ENCODE measurements around the gene RBFOX1.

DNA sequence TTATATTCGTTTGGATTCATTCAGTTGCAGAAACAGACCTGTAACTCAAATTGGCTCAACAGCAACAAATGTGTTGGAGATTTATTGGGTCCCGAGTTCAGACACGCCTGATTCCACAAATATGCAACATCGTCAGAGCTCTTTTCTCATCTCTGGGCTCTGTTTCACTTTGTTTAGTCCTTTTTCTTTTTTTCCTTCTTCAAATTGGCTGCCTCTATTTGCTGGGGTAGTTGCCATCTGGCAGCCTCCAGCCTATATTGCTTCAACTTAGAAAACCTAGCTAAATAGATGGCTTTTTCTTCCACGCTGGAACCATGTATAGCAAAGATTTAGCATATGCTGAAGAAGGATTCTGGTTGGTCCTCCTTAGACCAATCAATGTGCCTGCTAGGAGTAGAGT is 398.5 kb downstream of the RBFOX1 start:
- TF ChIP-seq CTCF (IDR thresholded peaks at IDR 0.05 in 2 of 3, conservative IDR thresholded peaks at IDR 0.05 in 1 of 3; ENCODE audit: borderline replicate concordance in 1 of 3, insufficient read depth in 1 of 3, low read depth in 2 of 3, low read length in 2 of 3) = no peak
- TF ChIP-seq ZNF274 (IDR thresholded peaks at IDR 0.05; ENCODE audit: low read depth, low read length) = no peak
- TF ChIP-seq, protein P1, sequence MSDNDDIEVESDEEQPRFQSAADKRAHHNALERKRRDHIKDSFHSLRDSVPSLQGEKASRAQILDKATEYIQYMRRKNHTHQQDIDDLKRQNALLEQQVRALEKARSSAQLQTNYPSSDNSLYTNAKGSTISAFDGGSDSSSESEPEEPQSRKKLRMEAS (IDR thresholded peaks at IDR 0.05) = no peak
- TF ChIP-seq EZH2phosphoT487 (IDR thresholded peaks at IDR 0.05; ENCODE audit: borderline replicate concordance) = no peak
- no peak for TF ChIP-seq POLR2AphosphoS5 (IDR thresholded peaks at IDR 0.05; ENCODE audit: low read depth, low read length)
- no peak for TF ChIP-seq YY1 (IDR thresholded peaks at IDR 0.05; ENCODE audit: extremely low read depth, insufficient replicate concordance, low read depth, low read length)
- no peak for TF ChIP-seq CEBPB (IDR thresholded peaks at IDR 0.05; ENCODE audit: low read depth)
- TF ChIP-seq POLR2A (IDR thresholded peaks at IDR 0.05; ENCODE audit: borderline replicate concordance, extremely low read depth, insufficient read depth, insufficient read length) = no peak
- no peak for TF ChIP-seq SP1 (IDR thresholded peaks at IDR 0.05; ENCODE audit: low read depth)
- TF ChIP-seq REST (IDR thresholded peaks at IDR 0.05; ENCODE audit: low read depth) = no peak
- no peak for TF ChIP-seq SIN3A (IDR thresholded peaks at IDR 0.05; ENCODE audit: low read depth)
